Left hindlimb (tissue), 1 donor: ENCODE data around the gene COL9A1.
"Not testable (repeated sequence)": the region's sequence is repeated elsewhere in the genome, so short reads cannot be mapped to it uniquely, and the experiment has no call there.

Source experiments
- DNase-seq: peaks from one replicate; pipeline ENCODE4 v3.0.0-alpha.2; 2018

The COL9A1 gene

DNA sequence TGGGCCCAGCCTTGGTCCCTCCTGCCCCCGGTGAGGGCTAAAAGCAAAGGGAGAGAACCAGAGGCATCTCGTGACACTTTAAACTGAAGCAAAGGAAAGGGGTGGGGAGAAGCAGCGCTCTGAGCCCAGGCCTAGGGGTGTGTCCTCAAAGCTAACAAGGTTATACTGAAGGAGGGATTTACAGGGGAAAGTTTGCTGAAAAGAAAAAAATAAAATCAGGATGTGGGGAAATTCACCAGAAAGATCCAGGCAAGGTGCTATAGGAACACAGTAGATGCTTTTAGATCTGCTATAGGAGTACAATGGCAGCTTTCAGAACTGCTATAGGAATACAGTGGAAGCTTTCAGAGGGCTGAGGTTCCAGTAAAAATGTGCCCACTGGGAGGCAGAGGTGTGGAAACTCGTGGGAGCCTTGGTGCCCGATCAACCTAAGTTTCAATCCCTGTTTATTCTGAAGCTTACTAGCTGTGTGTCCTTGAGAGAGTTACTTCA, at the start of gene COL9A1:
TSS of gene COL9A1 (minus strand) at position 51 of the 492 bp plus-strand sequence. CDS start 160 bp downstream, outside the sequence.
- peak; percentile 42 for DNase-seq

DNA sequence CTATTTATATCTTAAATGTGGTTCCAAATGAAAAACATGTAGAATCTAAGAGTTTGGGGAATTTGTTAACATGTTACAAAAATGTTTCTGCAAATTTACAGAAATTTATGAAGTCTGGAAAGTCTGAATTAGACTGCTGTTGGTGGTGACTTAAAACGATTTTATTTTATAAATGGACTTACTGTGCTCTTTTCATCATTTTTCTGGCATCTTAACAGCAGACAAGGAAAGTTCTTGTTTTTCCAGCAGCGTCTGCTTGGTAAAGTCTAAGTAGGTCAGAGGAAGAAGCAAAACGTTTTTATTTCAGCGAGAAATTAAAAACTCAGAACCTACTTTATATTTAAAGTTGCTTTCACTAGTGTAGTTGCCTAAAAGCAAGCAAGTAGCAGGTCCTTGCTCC, 48.6 kb upstream of the COL9A1 start:
- no peak for DNase-seq

DNA sequence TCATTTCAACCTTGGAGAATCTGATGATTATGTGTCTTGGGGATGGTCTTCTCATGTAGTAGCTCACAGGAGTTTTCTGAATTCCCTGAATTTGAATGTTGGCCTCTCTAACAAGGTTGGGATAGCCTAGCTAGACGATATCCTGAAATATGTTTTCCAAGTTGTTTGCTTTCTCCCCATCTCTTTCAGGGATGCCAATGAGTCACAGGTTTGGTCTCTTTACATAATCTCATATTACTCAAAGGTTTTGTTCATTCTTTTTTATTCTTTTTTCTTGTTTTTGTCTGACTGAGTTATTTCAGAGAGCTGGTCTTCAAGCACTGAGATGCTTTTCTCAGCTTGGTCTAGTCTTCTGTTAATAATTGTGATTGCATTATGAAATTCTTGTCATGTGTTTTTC, 42.7 kb upstream of the COL9A1 start:
- DNase-seq: no peak

DNA sequence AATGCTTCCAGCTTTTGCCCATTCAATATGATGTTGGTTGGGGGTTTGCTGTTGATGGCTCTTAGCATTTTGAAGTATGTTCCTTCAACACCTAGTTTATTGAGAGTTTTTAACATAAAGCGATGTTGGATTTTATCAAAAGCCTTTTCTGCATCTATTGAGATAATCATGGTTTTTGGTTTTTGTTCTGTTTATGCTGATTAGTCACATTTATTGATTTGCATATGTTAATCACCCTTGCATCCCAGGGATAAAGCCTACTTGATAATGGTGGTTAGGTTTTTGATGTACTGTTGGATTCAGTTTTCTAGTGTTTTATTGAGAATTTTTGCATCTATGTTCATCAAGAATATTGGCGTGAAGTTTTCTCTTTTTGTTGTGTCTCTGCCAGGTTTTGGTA, 40.4 kb upstream of the COL9A1 start:
- no peak for DNase-seq

DNA sequence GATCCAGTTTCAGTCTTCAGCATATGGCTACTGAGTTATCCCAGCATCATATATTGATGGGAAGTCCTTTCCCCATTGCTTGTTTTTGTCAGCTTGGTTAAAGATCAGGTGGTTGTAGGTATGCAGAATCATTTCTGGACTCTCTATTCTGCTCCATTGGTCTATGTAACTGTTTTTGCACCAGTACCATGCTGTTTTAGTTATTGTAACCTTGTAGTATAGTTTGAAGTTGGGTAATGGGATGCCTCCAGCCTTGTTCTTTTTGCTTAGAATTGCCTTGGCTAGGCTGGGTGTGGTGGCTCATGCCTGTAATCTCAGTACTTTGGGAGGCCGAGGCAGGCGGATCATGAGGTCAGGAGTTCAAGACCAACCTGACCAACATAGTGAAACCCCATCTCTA, 36.9 kb upstream of the COL9A1 start:
- not testable (repeated sequence) for DNase-seq

DNA sequence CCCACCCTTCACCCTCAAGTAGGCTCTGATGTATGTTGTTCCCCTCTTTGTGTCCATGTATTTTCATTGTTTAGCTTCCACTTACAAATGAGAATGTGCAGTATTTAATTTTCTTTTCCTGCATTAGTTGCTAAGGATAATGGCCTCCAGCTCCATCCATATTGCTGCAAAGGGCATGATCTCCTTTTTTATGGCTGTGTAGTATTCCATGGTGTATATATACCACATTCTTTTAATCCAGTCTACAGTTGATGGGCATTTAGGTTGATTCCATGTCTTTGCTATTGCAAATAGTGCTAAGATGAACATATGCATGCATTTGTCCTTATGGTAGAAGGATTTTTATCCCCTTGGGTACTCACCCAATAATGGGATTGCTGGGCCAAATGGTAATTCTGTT, 35.9 kb upstream of the COL9A1 start:
- DNase-seq: no peak

DNA sequence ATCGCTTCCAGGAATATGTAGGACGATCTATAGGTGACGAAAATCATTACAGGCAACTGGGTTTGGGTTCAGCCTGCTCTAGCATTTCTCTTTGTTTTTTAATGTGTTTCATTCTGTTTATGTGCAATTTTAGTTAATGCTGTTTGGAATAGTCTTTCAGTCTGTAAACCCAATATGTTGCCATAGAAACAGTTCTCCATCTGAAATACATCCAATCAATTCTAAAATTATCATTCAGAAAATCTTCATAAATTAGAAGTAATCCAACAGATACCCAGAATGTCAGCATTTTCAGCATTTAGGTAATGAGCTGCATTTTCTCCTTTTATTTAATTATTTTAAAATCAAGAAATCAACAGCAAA, 34.8 kb upstream of the COL9A1 start:
- DNase-seq: no peak

DNA sequence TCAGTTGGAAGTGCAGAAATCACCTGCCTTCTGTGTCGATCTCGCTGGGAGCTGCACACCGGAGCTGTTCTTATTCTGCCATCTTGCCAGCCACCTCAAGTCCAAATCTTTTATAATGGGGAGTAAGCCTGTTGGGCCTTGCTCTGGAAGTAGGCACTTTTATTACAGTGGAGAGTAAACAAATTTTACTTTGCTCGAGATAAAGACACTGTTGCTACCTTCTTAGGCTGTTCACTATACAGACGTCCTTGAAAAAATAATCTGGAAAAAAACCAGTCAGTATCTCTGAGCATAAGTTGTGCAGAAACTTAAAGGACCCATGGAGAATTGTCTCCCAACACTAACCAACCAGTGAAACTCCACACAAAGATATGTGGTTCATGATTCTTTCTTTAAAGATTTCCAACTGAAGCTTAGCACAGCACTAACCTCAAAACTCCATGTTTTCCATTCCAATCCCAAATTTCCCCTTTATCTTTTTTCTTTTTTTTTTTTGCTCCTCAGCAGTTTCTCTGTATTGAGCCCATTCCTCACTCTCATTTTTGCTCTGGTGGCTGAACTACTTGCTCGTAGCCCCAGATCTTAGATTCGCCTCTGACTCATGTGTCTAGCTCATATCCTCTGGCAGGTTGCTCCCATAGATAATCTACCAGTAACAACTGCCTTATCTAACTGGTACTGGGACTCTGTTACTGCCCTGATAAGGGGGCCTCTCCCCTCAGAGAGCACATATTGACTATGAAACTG, 34.3 kb upstream of the COL9A1 start:
- no peak for DNase-seq

DNA sequence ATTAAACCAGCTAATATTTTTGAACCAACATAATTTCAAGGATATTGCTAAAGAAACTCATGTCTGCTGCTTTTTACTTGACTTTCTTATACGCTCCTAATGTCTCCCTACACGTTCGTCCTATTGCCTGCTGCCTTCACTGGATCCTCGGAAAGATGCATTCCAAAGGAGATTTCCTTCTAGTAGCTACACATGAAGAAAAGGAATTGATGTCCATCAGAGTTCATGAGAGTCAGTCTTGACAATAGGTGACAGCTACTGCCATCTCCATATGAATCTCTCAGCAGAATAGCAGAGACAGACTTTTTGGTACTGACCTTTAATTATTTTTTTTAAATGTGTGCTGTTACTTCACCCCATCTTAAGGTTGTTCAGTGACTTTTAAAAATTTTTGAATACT, 24.2 kb upstream of the COL9A1 start:
- no peak for DNase-seq

DNA sequence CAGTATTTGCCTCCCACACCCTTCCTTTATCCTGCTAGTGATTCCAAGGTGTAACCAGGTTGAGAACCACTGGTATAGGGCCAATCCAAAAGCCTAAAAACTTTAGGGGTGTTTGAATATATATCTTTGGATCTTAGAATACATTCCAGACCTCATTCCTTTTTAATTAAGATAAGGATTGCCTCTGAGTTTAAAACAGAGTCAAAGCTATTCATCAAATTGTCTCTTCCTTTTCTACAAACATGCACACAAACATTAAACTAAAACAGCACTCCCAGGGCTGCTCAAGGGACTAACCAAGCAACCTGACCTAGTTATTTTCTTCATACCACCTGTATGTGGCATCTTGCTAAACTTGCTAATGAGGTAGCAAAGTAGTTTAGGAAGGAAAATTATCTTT, 22.1 kb upstream of the COL9A1 start:
- no peak for DNase-seq

DNA sequence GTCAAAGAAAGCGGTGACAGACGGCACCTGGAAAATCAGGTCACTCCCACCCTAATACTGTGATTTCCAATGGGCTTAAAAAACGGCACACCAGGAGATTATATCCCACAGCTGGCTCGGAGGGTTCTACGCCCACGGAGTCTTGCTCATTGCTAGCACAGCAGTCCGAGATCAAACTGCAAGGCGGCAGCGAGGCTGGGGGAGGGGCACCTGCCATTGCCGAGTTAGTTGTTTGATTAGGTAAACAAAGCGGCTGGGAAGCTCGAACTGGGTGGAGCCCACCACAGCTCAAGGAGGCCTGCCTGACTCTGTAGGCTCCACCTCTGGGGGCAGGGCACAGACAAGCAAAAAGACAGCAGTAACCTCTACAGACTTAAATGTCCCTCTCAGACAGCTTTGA, 14.9 kb upstream of the COL9A1 start:
- not testable (repeated sequence) for DNase-seq

DNA sequence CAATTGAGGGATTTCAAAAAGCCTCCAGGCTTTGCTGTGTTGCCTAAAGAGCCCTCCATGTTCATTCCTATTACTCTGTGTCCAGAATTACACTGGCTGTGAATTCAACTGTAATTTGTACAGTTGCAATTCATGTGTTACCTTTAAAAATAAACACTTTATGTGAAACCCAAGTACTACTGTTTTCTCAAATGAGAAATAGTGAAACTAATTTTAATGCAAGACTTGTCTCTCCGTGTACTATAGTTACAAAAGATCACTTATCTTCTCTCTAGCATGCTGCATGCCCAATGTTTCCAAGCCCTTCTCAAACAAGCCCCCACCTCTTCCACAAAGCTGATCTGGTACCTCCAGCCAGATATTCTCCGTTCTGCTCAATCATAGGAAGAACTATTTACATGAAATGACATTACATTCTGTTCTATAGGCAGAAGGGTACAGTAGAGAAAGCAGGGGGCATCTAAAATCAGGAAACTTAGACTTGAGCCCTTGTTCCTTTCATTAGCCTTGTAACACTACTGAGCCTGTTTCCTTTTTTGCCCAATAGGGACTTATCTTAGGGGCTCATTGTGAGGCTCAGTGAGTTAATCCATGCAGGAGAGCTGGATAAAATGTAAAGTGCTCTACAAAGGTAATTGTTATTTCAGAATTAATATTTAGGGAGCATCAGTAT, 12.3 kb upstream of the COL9A1 start:
- DNase-seq: no peak

DNA sequence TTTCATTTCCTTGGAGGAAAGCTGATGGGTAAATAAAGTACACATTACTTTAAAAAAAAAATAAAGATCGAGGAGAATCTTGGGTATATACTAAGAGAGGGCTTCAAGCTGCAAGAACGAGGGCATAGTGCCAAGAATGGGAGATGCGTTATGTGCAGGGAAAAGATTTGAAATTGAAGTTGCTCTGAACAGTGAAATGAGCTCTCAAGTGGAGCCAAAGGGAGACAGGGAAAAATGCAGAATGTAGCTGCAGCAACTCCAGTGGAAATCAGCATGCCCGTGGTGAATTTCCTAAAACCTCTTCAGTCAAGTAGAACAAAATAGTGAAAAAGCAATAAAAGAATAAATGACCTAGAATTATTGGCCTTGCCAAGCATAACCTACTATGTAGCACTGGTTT, 11.4 kb upstream of the COL9A1 start:
- DNase-seq: no peak

DNA sequence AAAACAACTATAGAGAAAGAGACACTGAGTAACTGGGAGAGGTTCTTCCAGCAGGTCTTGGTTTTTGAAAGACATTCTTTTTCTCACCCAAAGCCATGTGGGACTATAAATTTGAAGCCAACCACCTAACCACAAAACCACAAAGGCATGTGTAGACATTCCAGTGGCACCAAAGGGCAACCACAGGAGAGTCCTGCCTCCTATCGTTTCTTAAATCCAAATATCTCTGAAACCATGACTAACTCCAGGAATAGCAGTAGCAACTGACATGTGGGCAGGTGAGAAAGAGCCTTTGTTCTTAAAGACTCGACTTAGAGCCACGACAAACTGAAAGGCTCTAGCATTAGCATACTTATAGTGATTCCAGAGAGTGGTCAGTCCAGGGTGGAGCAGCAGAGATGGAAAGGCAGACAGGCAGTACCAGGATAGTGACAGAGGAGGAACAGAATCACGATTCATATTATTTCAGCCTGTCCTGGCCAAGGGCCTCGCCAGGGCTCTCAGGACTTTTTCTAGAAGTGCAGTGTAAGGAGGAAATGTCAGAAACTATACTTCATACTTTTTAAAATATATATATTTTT, 9.4 kb upstream of the COL9A1 start:
- DNase-seq: peak; percentile 47

DNA sequence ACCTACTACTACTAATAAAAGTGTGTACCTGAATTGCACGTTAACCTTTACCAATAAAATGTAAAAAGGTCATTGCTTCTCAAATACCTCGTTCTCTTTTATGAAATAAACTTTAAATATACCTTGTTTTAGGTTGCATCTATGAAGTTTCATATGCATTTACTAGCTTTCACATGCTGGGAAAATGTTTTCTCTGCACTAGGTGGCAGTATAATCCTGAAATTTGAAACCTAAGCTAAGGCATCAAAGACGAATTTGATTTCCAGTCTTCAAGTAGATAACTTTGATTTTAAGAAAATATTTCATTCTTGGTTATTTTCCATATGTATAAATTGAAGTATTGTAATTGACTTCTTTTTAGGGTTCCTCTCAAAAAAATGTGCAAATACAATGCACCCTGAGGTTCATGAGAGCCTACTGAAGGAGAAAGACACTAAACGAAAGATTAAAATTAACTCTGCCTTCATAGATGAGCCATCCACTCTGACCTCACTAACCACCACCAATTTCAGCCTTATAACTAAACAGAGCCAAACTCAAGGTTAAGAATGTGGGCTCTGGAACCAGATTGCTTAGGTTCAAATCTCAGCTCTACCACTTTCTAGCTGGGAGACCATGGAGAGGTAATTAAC, 7.3 kb upstream of the COL9A1 start:
- no peak for DNase-seq

DNA sequence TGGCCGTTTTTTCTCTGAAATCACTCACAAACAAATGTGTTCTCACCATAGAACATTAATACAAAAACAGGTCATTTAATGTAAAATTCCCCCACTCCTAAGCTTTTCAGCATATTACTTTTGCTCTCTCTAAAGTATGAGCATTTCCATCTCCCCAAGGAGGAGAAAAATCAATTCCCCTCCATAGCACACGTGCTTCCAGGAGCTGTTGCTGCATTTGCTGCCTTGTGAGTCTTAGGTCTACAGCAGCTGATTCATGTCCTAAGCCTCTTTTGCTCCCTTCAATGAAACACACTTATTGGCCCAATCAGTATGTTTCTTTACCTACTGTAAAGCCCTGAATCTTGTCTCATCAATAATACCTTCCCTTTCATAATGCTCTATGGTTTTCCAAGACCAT, 6.4 kb upstream of the COL9A1 start:
- no peak for DNase-seq

DNA sequence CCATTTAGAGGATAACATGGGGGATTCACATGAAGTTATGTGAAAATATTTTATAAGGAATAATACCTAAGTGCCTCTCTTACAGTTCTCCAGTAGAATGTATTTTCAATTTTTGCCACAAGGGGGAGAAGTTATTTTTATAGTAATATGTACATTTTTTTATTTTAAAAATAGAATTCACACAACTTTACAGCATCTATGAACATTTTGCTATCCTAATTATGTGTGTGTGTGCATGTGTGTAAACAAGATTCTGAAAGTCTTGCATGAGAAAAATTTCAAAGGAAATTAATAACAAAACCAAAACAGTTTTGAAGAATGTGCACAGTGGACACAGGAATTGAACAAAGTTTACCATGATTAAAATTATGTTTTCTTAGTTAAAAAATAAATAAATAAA, 5.3 kb upstream of the COL9A1 start:
- not testable (repeated sequence) for DNase-seq

DNA sequence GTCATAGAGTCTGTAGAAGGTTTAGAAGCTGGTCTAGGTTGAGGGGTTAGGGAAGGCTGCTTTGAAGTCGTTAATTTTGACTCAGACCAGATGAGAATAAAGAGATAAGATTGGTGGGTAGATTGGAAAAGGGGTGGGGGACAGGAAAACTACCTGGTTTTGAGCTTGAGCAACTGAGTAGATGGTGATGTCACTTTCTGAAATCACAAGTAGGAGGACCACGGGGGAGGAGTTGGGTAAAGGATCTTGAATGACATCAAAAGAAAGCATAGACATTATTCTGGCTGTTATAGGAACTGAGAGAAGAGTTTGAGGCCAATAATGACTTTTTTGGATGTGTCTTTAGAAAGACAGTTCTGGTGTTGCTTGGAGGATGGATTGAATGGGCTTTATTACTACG, 4.1 kb upstream of the COL9A1 start:
- no peak for DNase-seq

DNA sequence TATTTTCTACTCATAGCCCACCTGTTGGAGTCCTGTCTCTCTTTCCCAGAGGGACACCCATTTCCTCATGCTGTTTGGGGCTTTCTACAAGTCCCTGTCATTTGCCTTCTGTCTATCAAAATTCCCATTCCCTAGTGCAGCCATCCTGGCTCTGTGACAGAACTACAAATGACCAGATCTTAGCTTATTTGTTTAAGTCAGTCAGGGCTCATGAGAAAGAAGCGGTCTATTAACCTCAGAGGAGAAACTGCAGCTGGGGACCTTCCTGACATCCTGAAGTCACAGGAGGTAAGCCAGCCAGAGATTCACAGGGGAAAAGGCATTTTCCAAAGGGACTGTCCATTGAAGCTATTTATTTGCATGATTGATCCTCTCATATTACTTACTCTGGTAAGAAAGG, 1.7 kb upstream of the COL9A1 start:
- DNase-seq: no peak

DNA sequence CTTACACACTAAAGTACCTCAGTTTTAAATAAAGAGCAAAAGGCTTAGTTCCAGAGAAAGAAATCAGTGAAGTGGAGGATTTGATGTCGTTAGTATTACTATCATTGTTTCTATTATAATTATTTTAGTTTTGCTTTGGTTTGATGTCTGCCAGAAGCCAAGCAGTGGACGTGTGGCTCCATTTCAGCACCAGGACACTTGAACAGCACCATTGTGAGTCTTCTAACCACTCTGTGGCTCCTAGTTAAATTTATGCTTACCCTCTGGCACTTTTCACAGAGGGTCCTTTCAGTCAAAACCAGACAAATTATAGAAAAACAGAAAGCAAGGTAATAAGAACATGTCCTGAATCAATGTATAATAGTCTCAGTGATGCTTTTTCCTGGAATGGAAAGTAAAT, 3.4 kb downstream of the COL9A1 start:
- DNase-seq: no peak

DNA sequence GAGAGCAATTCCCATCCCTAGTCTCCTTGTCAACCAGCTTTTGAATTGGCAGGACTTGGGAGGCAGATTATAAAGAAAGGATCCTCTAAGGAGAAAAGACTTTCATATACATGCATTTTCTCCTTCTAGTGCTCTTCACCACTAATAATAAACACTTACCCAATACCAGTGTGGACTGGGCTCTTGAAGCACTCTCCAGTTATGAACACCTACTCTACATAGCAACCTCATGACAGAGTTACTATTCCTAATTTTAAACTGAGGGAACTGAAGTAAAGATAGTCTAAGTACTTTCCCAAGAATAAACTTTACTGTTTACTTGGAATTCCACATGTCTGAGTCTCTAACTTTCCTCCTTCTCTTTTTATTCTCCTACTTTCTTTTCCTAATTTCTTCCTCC, 4.8 kb downstream of the COL9A1 start:
- DNase-seq: no peak

DNA sequence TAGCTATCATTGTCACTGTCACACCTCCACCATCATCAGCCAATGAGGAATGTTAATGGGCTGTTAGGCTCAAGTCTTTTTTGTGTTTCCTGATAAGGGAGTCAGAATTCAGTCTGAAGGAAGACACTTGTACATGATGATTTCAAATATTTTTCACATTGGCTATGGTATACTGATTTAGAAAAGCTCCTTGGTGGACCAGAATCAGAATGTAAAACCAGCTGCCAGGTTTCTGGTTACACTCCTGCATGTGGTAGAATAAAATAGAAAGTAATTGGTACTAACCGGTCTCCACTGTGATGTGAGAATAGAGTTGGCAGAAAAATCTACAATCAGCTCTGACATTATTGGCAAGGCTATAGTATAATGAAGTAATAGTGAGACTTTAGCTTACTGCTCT, 10.7 kb downstream of the COL9A1 start:
- DNase-seq: no peak

DNA sequence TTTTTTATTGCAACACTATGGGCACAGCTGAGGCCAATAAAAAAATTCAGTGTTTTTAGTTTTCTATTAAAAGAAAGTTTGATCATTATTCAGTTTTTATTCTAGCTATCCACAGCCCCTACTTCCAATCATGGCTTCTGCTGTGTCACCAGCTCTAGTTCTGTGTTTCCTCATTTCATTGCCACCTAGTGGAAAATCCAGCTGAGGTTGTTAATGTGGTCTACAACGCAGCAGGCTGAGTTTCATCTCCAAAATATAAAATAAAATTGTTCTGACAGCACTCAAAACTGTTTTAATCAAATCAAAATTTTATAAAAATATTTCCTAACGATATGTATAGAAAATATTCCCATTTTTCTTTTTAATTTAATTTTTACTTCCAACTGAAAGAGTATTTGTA, 13.6 kb downstream of the COL9A1 start:
- DNase-seq: no peak

DNA sequence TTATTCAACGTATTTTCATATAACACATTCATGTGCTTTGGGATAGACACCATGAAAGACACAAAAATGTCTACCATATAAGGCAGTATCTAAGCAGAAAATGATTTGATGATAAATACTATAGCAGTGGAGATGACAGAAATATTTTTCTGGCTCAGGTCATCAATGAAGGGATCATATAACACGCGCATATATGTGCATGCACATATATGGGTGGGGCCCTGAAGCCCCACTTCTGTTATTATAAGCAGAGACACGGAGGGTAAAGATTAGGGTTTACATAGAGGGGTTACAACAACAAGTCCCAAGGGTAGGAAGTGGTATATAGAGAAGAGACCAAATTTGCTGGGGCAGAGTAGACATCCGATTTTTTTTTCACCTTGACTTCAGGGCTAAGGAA, 16.0 kb downstream of the COL9A1 start:
- no peak for DNase-seq
